ENCODE results near the gene WDR90. TPM values are rescaled to one million over a fixed set of nuclear protein-coding genes. Genes with fewer than 3 reads are reported as not detected.

WDR90 gene
- polyA plus RNA-seq, 3 donors = 0.13 to 16.5 (median 1.1) TPM

GRCh38 chr16:641326-642188 is 7.6 kb upstream of the WDR90 start, which contains the start of gene MCRIP2:
Gene MCRIP2, plus strand, starts transcription at chr16:641828. Its CDS starts 164 bp downstream, at chr16:641992.
- peaks cover 32% of the 10 kb centered on the region for H3K4me1 Mint-ChIP-seq
- Histone ChIP-seq H3K36me3 (replicated peaks in 1 of 2; ENCODE audit: control insufficient read depth in 1 of 2, insufficient read depth in 2 of 2, low read length in 2 of 2) (no peaks in the 10 kb centered on the region), H3K4me2 (replicated peaks; ENCODE audit: extremely low read depth, low read length, poor library complexity, severe bottlenecking) (peak within 1 kb of the TSS; percentile 77), H3K27ac (ENCODE audit: low read depth in 1 of 2, low read length in 2 of 2) (peak within 1 kb of the TSS; percentile 84 to 86), H2AFZ (ENCODE audit: insufficient read depth, low read depth, low read length, poor library complexity, severe bottlenecking) (peak within 1 kb of the TSS; percentile 93), H3K27me3 (ENCODE audit: control insufficient read depth in 2 of 2, insufficient read depth in 2 of 2, low read length in 2 of 2) (no peaks in the 10 kb centered on the region), H4K20me1 (ENCODE audit: insufficient read depth, low read length) (peaks cover 32% of the 10 kb centered on the region), H3K9me3 (replicated peaks in 1 of 2; ENCODE audit: control insufficient read depth in 1 of 2, insufficient read depth in 1 of 2, low read length in 2 of 2) (no peaks in the 10 kb centered on the region), H3K4me3 (replicated peaks in 1 of 3; ENCODE audit: low read depth in 2 of 3, low read length in 3 of 3) (peak within 1 kb of the TSS; percentile 45 to 78 (median 57)), H3K4me1 (ENCODE audit: control insufficient read depth in 1 of 2, insufficient read depth in 2 of 2, low read length in 2 of 2) (peaks cover 36 to 52% of the 10 kb centered on the region in 2 donors), H3K9ac (ENCODE audit: insufficient read depth, low read length, poor library complexity, severe bottlenecking) (peak within 1 kb of the TSS; percentile 81), H3K79me2 (ENCODE audit: insufficient read depth, low read length) (peaks cover 26% of the 10 kb centered on the region)
- intact Hi-C loops (cut with micrococcal nuclease) = no loop called here
- DNase-seq = peak; percentile 61 to 69 (median 66)
- WGBS (ENCODE audit: insufficient coverage) = under 1% methylated on average over 78 of the region's 81 CpGs
- peak within 1 kb of the TSS; percentile 77 to 93 (median 90) for H3K27ac Mint-ChIP-seq
- TF ChIP-seq, protein P1, sequence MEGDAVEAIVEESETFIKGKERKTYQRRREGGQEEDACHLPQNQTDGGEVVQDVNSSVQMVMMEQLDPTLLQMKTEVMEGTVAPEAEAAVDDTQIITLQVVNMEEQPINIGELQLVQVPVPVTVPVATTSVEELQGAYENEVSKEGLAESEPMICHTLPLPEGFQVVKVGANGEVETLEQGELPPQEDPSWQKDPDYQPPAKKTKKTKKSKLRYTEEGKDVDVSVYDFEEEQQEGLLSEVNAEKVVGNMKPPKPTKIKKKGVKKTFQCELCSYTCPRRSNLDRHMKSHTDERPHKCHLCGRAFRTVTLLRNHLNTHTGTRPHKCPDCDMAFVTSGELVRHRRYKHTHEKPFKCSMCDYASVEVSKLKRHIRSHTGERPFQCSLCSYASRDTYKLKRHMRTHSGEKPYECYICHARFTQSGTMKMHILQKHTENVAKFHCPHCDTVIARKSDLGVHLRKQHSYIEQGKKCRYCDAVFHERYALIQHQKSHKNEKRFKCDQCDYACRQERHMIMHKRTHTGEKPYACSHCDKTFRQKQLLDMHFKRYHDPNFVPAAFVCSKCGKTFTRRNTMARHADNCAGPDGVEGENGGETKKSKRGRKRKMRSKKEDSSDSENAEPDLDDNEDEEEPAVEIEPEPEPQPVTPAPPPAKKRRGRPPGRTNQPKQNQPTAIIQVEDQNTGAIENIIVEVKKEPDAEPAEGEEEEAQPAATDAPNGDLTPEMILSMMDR (IDR thresholded peaks at IDR 0.05) = no peak
- H3K27me3 Mint-ChIP-seq (ENCODE audit: low read depth in 3 of 3) = peaks cover 0 to 3% (median 0%) of the 10 kb centered on the region in 3 donors
- peak within 1 kb of the TSS; percentile 73 to 87 for H3K4me3 Mint-ChIP-seq
- H3K9me3 Mint-ChIP-seq = peaks cover 0 to 2% (median 0%) of the 10 kb centered on the region in 7 donors
- peaks cover 5 to 7% of the 10 kb centered on the region in 2 donors for H3K36me3 Mint-ChIP-seq

DNA sequence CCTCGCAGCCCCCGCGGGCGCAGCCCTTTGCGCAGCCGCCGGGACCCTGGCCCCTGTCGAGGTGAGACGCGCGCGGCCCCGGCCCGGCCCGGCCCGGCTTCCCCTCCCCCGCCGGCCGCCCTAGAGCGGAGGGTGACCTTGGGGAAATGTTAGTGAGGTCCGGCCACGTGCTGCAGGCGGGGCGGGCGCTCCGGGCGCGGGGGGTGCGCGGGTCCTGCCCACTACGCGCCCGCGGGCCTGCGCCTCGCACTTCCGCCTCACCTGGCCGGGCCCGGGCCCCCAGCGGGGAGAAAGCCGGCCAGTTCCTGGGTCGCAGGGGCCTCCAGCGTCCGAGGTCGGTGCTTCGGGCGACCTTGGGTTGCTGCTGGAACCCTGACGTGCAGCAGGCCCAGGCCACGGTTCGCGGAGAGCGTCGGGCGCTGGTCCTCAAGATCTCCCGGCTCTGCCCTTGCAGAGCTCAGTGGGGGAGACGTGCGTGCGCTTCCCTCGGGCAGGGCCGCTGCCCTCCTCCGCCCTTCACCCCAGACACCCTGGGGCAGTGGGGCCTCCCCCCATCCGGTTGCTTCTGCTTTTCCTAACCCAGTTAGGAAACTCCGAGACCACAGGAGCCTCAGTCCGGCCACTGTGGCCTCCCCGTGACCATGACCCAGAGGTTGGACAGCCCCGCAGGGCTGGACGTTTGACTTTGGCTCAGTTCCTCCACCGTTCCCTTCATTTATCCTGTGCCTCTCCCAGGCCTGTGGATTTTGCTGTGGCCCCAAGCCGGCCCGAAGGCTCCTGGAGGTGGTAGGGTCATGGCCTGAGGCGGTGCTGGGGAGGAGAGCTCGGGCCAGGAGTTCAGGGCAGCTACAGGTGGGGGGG is 6.7 kb upstream of the WDR90 start:
- Histone ChIP-seq H3K79me2 (ENCODE audit: insufficient read depth, low read length) (peaks cover 31% of the 10 kb centered on the region), H3K36me3 (replicated peaks in 1 of 2; ENCODE audit: control insufficient read depth in 1 of 2, insufficient read depth in 2 of 2, low read length in 2 of 2) (no peaks in the 10 kb centered on the region), H3K27ac (ENCODE audit: low read depth in 1 of 2, low read length in 2 of 2) (peak overlapping the region; percentile 84 to 86), H3K4me3 (replicated peaks in 1 of 3; ENCODE audit: low read depth in 2 of 3, low read length in 3 of 3) (peak overlapping the region; percentile 45 to 78 (median 47)), H3K4me2 (replicated peaks; ENCODE audit: extremely low read depth, low read length, poor library complexity, severe bottlenecking) (peak overlapping the region; percentile 77), H3K4me1 (ENCODE audit: control insufficient read depth in 1 of 2, insufficient read depth in 2 of 2, low read length in 2 of 2) (peaks cover 33 to 50% of the 10 kb centered on the region in 2 donors), H2AFZ (ENCODE audit: insufficient read depth, low read depth, low read length, poor library complexity, severe bottlenecking) (peak overlapping the region; percentile 46), H3K9ac (ENCODE audit: insufficient read depth, low read length, poor library complexity, severe bottlenecking) (peak overlapping the region; percentile 81), H3K27me3 (ENCODE audit: control insufficient read depth in 2 of 2, insufficient read depth in 2 of 2, low read length in 2 of 2) (no peaks in the 10 kb centered on the region), H3K9me3 (replicated peaks in 1 of 2; ENCODE audit: control insufficient read depth in 1 of 2, insufficient read depth in 1 of 2, low read length in 2 of 2) (no peaks in the 10 kb centered on the region), H4K20me1 (ENCODE audit: insufficient read depth, low read length) (peaks cover 40% of the 10 kb centered on the region)
- Mint-ChIP-seq H3K9me3 (peaks cover 0 to 2% (median 0%) of the 10 kb centered on the region in 7 donors), H3K4me1 (peaks cover 38% of the 10 kb centered on the region), H3K4me3 (peak overlapping the region; percentile 73 to 87), H3K27ac (peak overlapping the region; percentile 77 to 93 (median 90)), H3K27me3 (ENCODE audit: low read depth in 3 of 3) (no peaks in the 10 kb centered on the region), H3K36me3 (peaks cover 5 to 15% of the 10 kb centered on the region in 2 donors)
- intact Hi-C loops (cut with micrococcal nuclease) = no loop called here
- DNase-seq = peak; percentile 87 to 97 (median 91)
- TF ChIP-seq, protein P1 (IDR thresholded peaks at IDR 0.05) = no peak
- WGBS (ENCODE audit: insufficient coverage) = 3% methylated on average over 51 of the region's 72 CpGs
